ENCODE results near the gene COMMD2.

COMMD2 gene

GRCh38 chr3:149752051-149752787 is at the start of gene COMMD2:
Gene COMMD2 (minus strand): TSS chr3:149752489. CDS start chr3:149752444, 45 bp downstream.
- peak; percentile 32 for TF ChIP-seq CTCF (IDR thresholded peaks at IDR 0.05; ENCODE audit: extremely low read depth, insufficient read depth, missing control alignments)
- DNase-seq (ENCODE audit: low spot score) = peak; percentile 79
- in situ Hi-C loops (cut with MboI; ENCODE audit: low pct_unique_long_range_greater_than_20kb, low sequenced_read_pairs, unreplicated experiment) = no loop called here

- in situ Hi-C loops (cut with MboI; ENCODE audit: low pct_unique_long_range_greater_than_20kb, low sequenced_read_pairs, unreplicated experiment) = no loop called here
- no peak for TF ChIP-seq CTCF (IDR thresholded peaks at IDR 0.05; ENCODE audit: extremely low read depth, insufficient read depth, missing control alignments)
- DNase-seq (ENCODE audit: low spot score) = no peak
These were observed 49.4 kb upstream of the COMMD2 start for GRCh38 chr3:149801639-149802038.

GRCh38 chr3:149801195-149801594 is 48.9 kb upstream of the COMMD2 start:
- no peak for TF ChIP-seq CTCF (IDR thresholded peaks at IDR 0.05; ENCODE audit: extremely low read depth, insufficient read depth, missing control alignments)
- DNase-seq (ENCODE audit: low spot score) = no peak
- in situ Hi-C loops (cut with MboI; ENCODE audit: low pct_unique_long_range_greater_than_20kb, low sequenced_read_pairs, unreplicated experiment) = no loop called here

GRCh38 chr3:149800693-149801092 is 48.4 kb upstream of the COMMD2 start:
- in situ Hi-C loops (cut with MboI; ENCODE audit: low pct_unique_long_range_greater_than_20kb, low sequenced_read_pairs, unreplicated experiment) = no loop called here
- no peak for DNase-seq (ENCODE audit: low spot score)

GRCh38 chr3:149796026-149796425 is 43.7 kb upstream of the COMMD2 start:
- TF ChIP-seq CTCF (IDR thresholded peaks at IDR 0.05; ENCODE audit: extremely low read depth, insufficient read depth, missing control alignments) = no peak

More at GRCh38 chr3:149800693-149801092, 48.4 kb upstream of the COMMD2 start:
- no peak for TF ChIP-seq CTCF (IDR thresholded peaks at IDR 0.05; ENCODE audit: extremely low read depth, insufficient read depth, missing control alignments)

GRCh38 chr3:149792452-149793270 is 40.4 kb upstream of the COMMD2 start, which contains the start of gene ANKUB1:
Gene ANKUB1 (minus strand): TSS chr3:149792554. CDS start chr3:149792366, 188 bp downstream.
- no peak for TF ChIP-seq CTCF (IDR thresholded peaks at IDR 0.05; ENCODE audit: extremely low read depth, insufficient read depth, missing control alignments)
- in situ Hi-C loops (cut with MboI; ENCODE audit: low pct_unique_long_range_greater_than_20kb, low sequenced_read_pairs, unreplicated experiment) = no loop called here
- DNase-seq (ENCODE audit: low spot score) = no peak

More at GRCh38 chr3:149796026-149796425, 43.7 kb upstream of the COMMD2 start:
- no peak for DNase-seq (ENCODE audit: low spot score)
- in situ Hi-C loops (cut with MboI; ENCODE audit: low pct_unique_long_range_greater_than_20kb, low sequenced_read_pairs, unreplicated experiment) = no loop called here
